IgD-negative memory B cell (primary cell): ENCODE data around the gene HSPBAP1. TPM values are rescaled to one million over a fixed set of nuclear protein-coding genes. Genes with fewer than 3 reads are reported as not detected.
"Not testable (repeated sequence)": the region's sequence is repeated elsewhere in the genome, so short reads cannot be mapped to it uniquely, and the experiment has no call there.

Experiments used
- H3K27ac Mint-ChIP-seq, 3 donors: one replicate each; pipeline ENCODE4 v1.8.0; 2020 to 2022; ENCODE audit warnings: mild to moderate bottlenecking in 3 of 3, mixed read lengths in 3 of 3, moderate library complexity in 1 of 3
- H3K27me3 Mint-ChIP-seq: one replicate; pipeline ENCODE4 v1.8.0; 2021; ENCODE audit warnings: mixed read lengths
- H3K36me3 Mint-ChIP-seq: one replicate; pipeline ENCODE4 v1.8.0; 2020; ENCODE audit warnings: mild to moderate bottlenecking, mixed read lengths
- H3K4me1 Mint-ChIP-seq, 3 donors: one replicate each; pipeline ENCODE4 v1.8.0; 2020 to 2022; ENCODE audit warnings: mixed read lengths in 3 of 3, mild to moderate bottlenecking in 1 of 3
- H3K4me3 Mint-ChIP-seq, 4 donors: one replicate each; pipeline ENCODE4 v1.8.0; 2020 to 2022; ENCODE audit warnings: mild to moderate bottlenecking in 4 of 4, mixed read lengths in 4 of 4, moderate library complexity in 3 of 4
- H3K9me3 Mint-ChIP-seq, 3 donors: one replicate each; pipeline ENCODE4 v1.8.0; 2020 to 2021; ENCODE audit warnings: mixed read lengths in 3 of 3, mild to moderate bottlenecking in 1 of 3
- polyA plus RNA-seq: library from polyadenylated mRNA; unstranded; fragments of 300-500 nt; fragmentation: Illumina TruSeq; gene quantifications from one replicate; pipeline ENCODE4 v1.2.3, GENCODE V29; 2021

Gene HSPBAP1
- polyA plus RNA-seq, 1 donor from 2014 or later, result 8.8 TPM

GRCh38 chr3:122732682-122733525, 60.7 kb downstream of the HSPBAP1 start:
- H3K27me3 Mint-ChIP-seq, H3K4me3 Mint-ChIP-seq, H3K9me3 Mint-ChIP-seq, H3K4me1 Mint-ChIP-seq: not testable (repeated sequence)
- Mint-ChIP-seq H3K27ac (peak overlapping the region in 1 of 3 donors; percentile 27), H3K36me3 (peaks cover 16% of the 10 kb centered on the region)

DNA sequence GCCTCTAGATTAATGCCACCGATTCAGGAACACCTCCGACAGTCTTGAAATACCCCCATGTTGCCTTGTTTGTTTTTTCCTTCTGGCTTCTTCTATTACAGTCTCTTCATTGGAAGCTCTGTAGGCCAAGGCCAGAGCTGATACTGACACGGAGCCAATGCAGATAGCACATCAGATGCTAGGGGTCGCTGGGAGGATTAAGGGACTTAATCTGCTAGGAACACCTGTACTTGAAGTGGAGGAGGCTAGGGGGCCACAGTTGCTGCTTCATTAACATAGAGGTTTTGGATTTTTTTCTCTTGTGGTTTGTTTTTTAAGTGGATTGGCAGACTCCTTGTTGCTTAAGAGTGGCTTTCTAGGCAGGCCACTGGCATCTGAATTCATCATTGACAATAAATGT, 63.4 kb downstream of the HSPBAP1 start:
- no peaks in the 10 kb centered on the region for H3K27me3 Mint-ChIP-seq
- H3K4me3 Mint-ChIP-seq, result no peak overlapping the region
- peaks cover 0 to 2% (median 0%) of the 10 kb centered on the region in 3 donors for H3K9me3 Mint-ChIP-seq
- H3K4me1 Mint-ChIP-seq, result peaks cover 0 to 2% (median 0%) of the 10 kb centered on the region in 3 donors
- peaks cover 15% of the 10 kb centered on the region for H3K36me3 Mint-ChIP-seq
- peak overlapping the region in 2 of 3 donors; percentile 23 to 46 for H3K27ac Mint-ChIP-seq

DNA sequence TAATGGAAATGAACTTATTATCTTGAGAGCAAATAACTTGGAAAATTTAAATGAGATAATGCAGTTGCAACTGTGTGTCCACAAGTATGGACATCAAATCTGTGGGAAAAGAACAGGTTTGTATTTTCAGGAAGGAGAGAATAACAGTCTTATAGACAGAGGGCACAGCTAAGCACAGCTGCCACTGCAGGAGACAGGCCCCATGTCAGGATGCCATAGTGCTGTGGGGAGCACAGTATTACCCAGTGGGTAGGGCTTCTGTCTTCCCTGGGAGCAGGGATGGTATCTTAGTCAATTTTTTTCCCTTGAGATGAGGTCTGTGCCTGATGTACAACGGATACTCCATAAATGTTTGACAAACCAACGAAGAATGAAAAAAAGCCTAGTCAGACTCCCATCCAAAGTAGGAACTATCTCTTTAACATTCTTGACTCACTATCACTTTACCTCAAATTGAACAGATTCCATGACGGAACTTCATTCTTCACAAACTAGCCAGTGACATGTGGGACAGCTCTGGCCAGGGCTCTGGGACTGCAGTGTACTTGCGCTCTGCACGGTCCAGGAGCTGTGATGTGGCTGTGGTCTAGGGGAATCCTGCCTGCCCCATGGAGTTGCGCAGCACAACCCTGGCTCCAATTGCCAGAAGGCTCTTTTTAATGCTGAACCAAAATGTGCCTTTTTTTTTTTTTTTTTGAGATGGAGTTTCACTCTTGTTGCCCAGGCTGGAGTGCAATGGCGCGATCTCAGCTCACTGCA, 64.7 kb downstream of the HSPBAP1 start:
- Mint-ChIP-seq H3K36me3 (peaks cover 11% of the 10 kb centered on the region), H3K27me3 (no peaks in the 10 kb centered on the region), H3K9me3 (peaks cover 0 to 2% (median 0%) of the 10 kb centered on the region in 3 donors), H3K4me1 (peaks cover 0 to 2% (median 0%) of the 10 kb centered on the region in 3 donors), H3K4me3 (no peak overlapping the region), H3K27ac (peak overlapping the region in 1 of 3 donors; percentile 71)

- Mint-ChIP-seq H3K4me1 (peaks cover 0 to 3% (median 0%) of the 10 kb centered on the region in 3 donors), H3K27me3 (no peaks in the 10 kb centered on the region), H3K9me3 (no peaks in the 10 kb centered on the region), H3K27ac (peak overlapping the region in 1 of 3 donors; percentile 46), H3K36me3 (peaks cover 10% of the 10 kb centered on the region), H3K4me3 (no peak overlapping the region)
These were observed 65.4 kb downstream of the HSPBAP1 start for GRCh38 chr3:122728186-122728585.

DNA sequence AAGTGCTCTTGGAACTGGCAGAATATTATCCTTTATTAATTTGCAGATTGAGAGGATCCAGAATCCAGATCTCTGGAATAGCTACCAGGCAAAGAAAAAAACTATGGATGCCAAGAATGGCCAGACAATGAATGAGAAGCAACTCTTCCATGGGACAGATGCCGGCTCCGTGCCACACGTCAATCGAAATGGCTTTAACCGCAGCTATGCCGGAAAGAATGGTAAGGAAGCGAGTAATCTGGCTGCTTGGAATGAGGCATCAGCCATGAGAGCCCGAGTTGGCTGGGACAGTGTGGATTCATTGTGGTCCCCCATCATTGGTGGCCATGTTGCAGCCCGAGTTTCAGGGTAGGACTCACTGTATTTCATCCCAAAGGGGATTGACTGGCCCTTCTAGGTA, 65.9 kb downstream of the HSPBAP1 start:
- Mint-ChIP-seq H3K27ac (no peak overlapping the region), H3K4me1 (peaks cover 0 to 3% (median 0%) of the 10 kb centered on the region in 3 donors), H3K9me3 (no peaks in the 10 kb centered on the region), H3K4me3 (no peak overlapping the region), H3K27me3 (no peaks in the 10 kb centered on the region), H3K36me3 (peaks cover 10% of the 10 kb centered on the region)

DNA sequence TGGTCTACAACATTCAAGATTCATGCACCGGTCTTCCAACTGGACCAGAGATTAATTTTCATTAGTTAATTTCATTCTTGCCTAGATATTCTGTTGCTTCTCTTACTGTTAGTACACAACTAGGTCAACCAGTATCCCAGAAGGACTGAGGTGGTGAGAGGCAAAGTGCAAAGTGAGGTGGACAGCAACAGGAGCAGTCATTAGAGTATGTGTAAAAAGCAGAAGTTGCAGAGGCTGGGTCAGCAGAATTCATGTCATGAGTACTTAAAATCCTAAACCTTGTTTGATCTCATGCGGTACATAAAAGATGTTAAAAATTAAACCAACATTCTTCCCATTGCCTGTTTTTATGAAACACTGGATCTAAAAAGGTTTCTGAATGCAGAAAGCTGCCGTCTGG, 66.3 kb downstream of the HSPBAP1 start:
- Mint-ChIP-seq H3K4me3 (no peak overlapping the region), H3K27me3 (no peaks in the 10 kb centered on the region), H3K27ac (peak overlapping the region in 2 of 3 donors; percentile 9 to 35), H3K9me3 (no peaks in the 10 kb centered on the region), H3K36me3 (peaks cover 13% of the 10 kb centered on the region), H3K4me1 (peaks cover 0 to 3% (median under 1%) of the 10 kb centered on the region in 3 donors)

DNA sequence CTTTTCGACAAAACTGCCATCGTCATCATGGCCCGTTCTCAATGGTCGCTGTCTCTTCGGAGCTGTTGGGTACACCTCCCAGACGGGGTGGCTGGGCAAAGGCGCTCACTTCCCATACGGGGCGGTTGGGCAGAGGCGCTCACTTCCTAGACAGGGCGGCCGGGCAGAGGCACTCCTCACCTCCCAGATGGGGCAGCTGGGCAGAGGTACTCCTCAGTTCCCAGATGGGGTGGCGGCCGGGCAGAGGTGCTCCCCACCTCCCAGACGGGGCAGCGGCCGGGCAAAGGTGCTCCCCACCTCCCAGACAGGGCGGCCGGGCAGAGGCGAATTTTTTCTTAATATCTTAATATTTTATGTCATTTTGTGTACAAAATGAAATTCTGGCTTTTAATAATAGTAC, 68.5 kb downstream of the HSPBAP1 start:
- peaks cover 12% of the 10 kb centered on the region for H3K36me3 Mint-ChIP-seq
- no peaks in the 10 kb centered on the region for H3K9me3 Mint-ChIP-seq
- H3K27ac Mint-ChIP-seq, result no peak overlapping the region
- peaks cover 6 to 7% (median 7%) of the 10 kb centered on the region in 3 donors for H3K4me1 Mint-ChIP-seq
- no peaks in the 10 kb centered on the region for H3K27me3 Mint-ChIP-seq
- no peak overlapping the region for H3K4me3 Mint-ChIP-seq

DNA sequence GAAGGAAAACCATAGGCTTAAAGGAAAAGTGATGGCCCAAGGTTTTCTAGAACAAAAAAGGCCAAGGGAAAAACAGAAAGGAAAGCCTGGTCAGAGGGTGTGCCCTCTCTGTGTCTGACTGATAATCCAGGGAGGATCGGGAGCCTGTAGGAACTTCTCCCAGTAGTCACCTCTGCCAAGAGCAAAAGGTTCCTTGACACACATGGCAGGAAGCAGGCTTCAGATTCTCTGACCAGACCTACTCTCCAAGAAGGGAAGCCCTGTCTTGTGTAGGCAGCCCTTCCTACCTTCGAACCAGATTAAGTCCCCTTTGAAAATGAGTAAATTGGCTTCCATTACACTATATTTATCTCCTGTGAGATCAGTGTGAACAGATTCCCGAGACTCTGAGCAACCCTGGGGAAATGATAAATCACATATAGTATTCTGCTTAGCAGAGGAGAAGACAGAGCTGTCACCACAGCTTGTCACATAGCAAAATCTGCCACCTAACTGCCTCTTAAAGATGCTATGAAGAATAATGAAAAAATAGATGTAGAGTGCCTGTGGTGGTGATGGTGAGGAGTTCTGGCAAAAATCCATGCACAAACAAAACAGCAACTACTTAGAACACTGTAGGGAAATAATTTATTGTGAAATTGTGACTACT, 74.2 kb downstream of the HSPBAP1 start:
- peaks cover 10% of the 10 kb centered on the region for H3K36me3 Mint-ChIP-seq
- peak overlapping the region; percentile 30 to 52 (median 41) for H3K27ac Mint-ChIP-seq
- no peaks in the 10 kb centered on the region for H3K27me3 Mint-ChIP-seq
- peaks cover 6 to 12% (median 7%) of the 10 kb centered on the region in 3 donors for H3K4me1 Mint-ChIP-seq
- no peak overlapping the region for H3K4me3 Mint-ChIP-seq
- no peaks in the 10 kb centered on the region for H3K9me3 Mint-ChIP-seq

DNA sequence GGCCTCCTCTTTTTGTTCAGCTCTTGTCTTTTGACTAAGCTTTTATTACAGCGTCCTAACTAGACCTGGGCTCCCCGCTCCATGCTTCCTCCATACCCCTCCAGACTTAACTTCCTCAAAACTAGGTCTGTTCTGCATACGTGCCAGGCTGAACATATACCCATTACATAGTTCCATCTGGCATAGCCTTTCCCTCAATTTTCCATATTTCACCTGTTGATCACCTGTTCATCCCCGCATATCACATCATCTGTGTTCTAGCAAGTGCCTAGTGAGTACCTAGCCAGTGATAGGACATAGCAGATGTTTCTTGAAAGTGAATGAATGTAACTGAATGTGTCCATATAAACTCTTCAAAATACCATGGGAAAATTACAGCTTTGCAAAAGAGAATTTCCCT, 77.0 kb downstream of the HSPBAP1 start:
- peak overlapping the region in 2 of 3 donors; percentile 2 to 12 for H3K27ac Mint-ChIP-seq
- H3K27me3 Mint-ChIP-seq, result no peaks in the 10 kb centered on the region
- peaks cover 8 to 14% (median 9%) of the 10 kb centered on the region in 3 donors for H3K4me1 Mint-ChIP-seq
- H3K36me3 Mint-ChIP-seq, result peaks cover 8% of the 10 kb centered on the region
- no peaks in the 10 kb centered on the region for H3K9me3 Mint-ChIP-seq
- H3K4me3 Mint-ChIP-seq, result no peak overlapping the region

- Mint-ChIP-seq H3K27me3 (no peaks in the 10 kb centered on the region), H3K36me3 (peaks cover 22% of the 10 kb centered on the region), H3K4me1 (peaks cover 8 to 31% (median 24%) of the 10 kb centered on the region in 3 donors), H3K27ac (peak overlapping the region in 1 of 3 donors; percentile 51), H3K4me3 (no peak overlapping the region), H3K9me3 (no peaks in the 10 kb centered on the region)
These were observed 79.4 kb downstream of the HSPBAP1 start for GRCh38 chr3:122714273-122714672.

- Mint-ChIP-seq H3K27ac (peak overlapping the region; percentile 45 to 53 (median 51)), H3K4me1 (peaks cover 20 to 36% (median 34%) of the 10 kb centered on the region in 3 donors), H3K36me3 (peaks cover 36% of the 10 kb centered on the region), H3K4me3 (peak overlapping the region in 1 of 4 donors; percentile 63)
- H3K9me3 Mint-ChIP-seq, H3K27me3 Mint-ChIP-seq: not testable (repeated sequence)
These were observed 82.9 kb downstream of the HSPBAP1 start for GRCh38 chr3:122710616-122711251.

- peaks cover 30 to 43% (median 36%) of the 10 kb centered on the region in 3 donors for H3K4me1 Mint-ChIP-seq
- H3K36me3 Mint-ChIP-seq, result peaks cover 39% of the 10 kb centered on the region
- H3K27me3 Mint-ChIP-seq, result no peaks in the 10 kb centered on the region
- H3K9me3 Mint-ChIP-seq, result no peaks in the 10 kb centered on the region
- peak overlapping the region in 1 of 3 donors; percentile 5 for H3K27ac Mint-ChIP-seq
- no peak overlapping the region for H3K4me3 Mint-ChIP-seq
These were observed 88.3 kb downstream of the HSPBAP1 start for GRCh38 chr3:122705379-122705778.

GRCh38 chr3:122700193-122700592, 93.4 kb downstream of the HSPBAP1 start:
- H3K36me3 Mint-ChIP-seq, result peaks cover 22% of the 10 kb centered on the region
- peak overlapping the region in 1 of 4 donors; percentile 28 for H3K4me3 Mint-ChIP-seq
- H3K9me3 Mint-ChIP-seq, result peaks cover 0 to 2% (median 0%) of the 10 kb centered on the region in 3 donors
- H3K4me1 Mint-ChIP-seq, result peaks cover 49 to 60% (median 51%) of the 10 kb centered on the region in 3 donors
- H3K27ac Mint-ChIP-seq, result peak overlapping the region; percentile 62 to 96 (median 96)
- H3K27me3 Mint-ChIP-seq, result no peaks in the 10 kb centered on the region

DNA sequence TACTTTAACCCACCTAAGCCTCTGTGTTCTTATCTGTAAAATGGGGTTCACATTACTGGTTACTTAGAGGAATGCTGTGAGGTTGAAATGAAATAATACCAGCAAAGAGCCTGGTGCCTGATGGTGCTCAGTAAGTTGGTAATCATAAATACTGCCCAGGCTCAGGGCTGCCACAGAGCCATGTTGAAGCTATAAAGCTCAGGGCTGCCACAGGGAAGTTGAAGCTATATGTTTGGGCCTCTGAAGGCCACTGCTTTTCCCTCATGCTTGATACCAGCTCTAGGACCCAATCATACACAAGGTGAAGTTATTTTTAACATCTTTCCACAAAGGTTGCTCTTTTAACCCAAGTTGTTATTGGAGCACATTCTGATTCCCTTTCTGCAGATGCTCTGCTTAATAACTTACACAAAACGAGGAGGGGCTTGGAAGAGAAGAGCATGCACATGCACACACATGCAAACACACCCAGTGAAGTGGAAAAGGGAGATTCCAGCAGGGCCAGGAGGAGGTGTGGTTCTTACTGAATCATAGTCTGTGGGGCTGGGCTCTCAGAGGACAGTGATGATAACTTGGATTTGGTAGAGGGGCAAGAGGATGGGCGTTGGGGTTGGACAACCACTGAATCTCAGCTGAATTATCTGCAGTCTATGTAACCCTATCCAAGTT, 95.5 kb downstream of the HSPBAP1 start:
- H3K4me3 Mint-ChIP-seq, result peak overlapping the region; percentile 8 to 78 (median 45)
- peaks cover 0 to 2% (median 0%) of the 10 kb centered on the region in 3 donors for H3K9me3 Mint-ChIP-seq
- H3K27me3 Mint-ChIP-seq, result no peaks in the 10 kb centered on the region
- H3K36me3 Mint-ChIP-seq, result peaks cover 32% of the 10 kb centered on the region
- peaks cover 52 to 71% (median 59%) of the 10 kb centered on the region in 3 donors for H3K4me1 Mint-ChIP-seq
- H3K27ac Mint-ChIP-seq, result peak overlapping the region; percentile 56 to 96 (median 96)
